A549 treated with Hydrocortisone at 1 μM for 4 hours (cell line): Measurements from ENCODE around the gene NVL. TPM values are rescaled to one million over a fixed set of nuclear protein-coding genes. Genes with fewer than 3 reads are reported as not detected.

Source experiments
- total RNA-seq: library from RNA; stranded (reverse); fragments of 200-300 nt; extraction: Qiagen RNA extraction; gene quantifications from 5 replicates; pipeline ENCODE4 v1.2.3, GENCODE V29; 2022

The NVL gene
- total RNA-seq: 19.1 to 23.6 TPM (median 21.2 TPM) in 5 replicates

GRCh38 chr1:224329842-224330753 is at the start of gene NVL:
Gene NVL, minus strand, starts transcription at chr1:224330172. Its CDS starts 45 bp downstream, at chr1:224330127.

GRCh38 chr1:224356685-224357625 is 27.0 kb upstream of the NVL start, which contains the start of gene CNIH4:
Gene CNIH4, plus strand, starts transcription at chr1:224356879. Its CDS starts 46 bp downstream, at chr1:224356925.

GRCh38 chr1:224182866-224183590 is 146.9 kb downstream of the NVL start, which contains the start of gene DEGS1:
Gene DEGS1, plus strand, starts transcription at chr1:224183240. Its CDS starts 97 bp downstream, at chr1:224183337.

Other genes starting within 250 kb of the NVL start
- 24.0 to 31.7 TPM (median 27.3 TPM) in 5 replicates for gene FBXO28, start 216.1 kb downstream of the NVL start, total RNA-seq
- gene DEGS1, start 146.9 kb downstream of the NVL start, total RNA-seq: 128 to 156 TPM (median 139 TPM) in 5 replicates
- gene CNIH4, start 26.7 kb upstream of the NVL start, total RNA-seq: 85.7 to 116 TPM (median 114 TPM) in 5 replicates
- gene WDR26, start 104.6 kb upstream of the NVL start, total RNA-seq: 30.2 to 42.6 TPM (median 33.8 TPM) in 5 replicates